Measurements from ENCODE around the gene PTPRS. TPM values are rescaled to one million over a fixed set of nuclear protein-coding genes. Genes with fewer than 3 reads are reported as not detected.
A peak's percentile ranks its signal among the peaks of the same experiment; 100 is the strongest.

PTPRS gene
- total RNA-seq, 1 donor, result 193 TPM

- no peak for TF ChIP-seq CTCF (IDR thresholded peaks at IDR 0.05; ENCODE audit: insufficient read depth, low read length)
- no peak for DNase-seq (ENCODE audit: low read depth)
- H3K4me3 ChIP-seq (ENCODE audit: low read depth, low read length), result peak overlapping the region; percentile 85
These were observed 48.9 kb downstream of the PTPRS start for GRCh38 chr19:5291588-5292193.

Other genes starting within 250 kb of the PTPRS start
- not detected in 2 replicates for gene ZNRF4, start 114.6 kb upstream of the PTPRS start, total RNA-seq (ENCODE audit: low replicate concordance)
- gene TINCR, start 227.1 kb upstream of the PTPRS start, total RNA-seq (ENCODE audit: low replicate concordance), result 0.08 TPM in 1 of 2 replicates, not detected in the other

Data from fibroblast of the aortic adventitia (primary cell).